Activated CD8-positive, alpha-beta memory T cell treated with anti-CD3 and anti-CD28 coated beads for 24 hours (primary cell): Measurements from ENCODE around the gene DDX31.

Experiments used
- DNase-seq: peaks from one replicate; pipeline ENCODE4 v3.0.0-alpha.2; 2020

DDX31 gene

GRCh38 chr9:132543960-132544359 is 125.8 kb downstream of the DDX31 start:
- DNase-seq: no peak

GRCh38 chr9:132543251-132543650 is 126.5 kb downstream of the DDX31 start:
- no peak for DNase-seq
